Measurements from ENCODE around the gene TMEM52B.
"Not testable (repeated sequence)": the region's sequence is repeated elsewhere in the genome, so short reads cannot be mapped to it uniquely, and the experiment has no call there.

Gene TMEM52B

GRCh38 chr12:10197879-10198278 lies 19.0 kb downstream of the TMEM52B start:
- no peaks in the 10 kb centered on the region for H3K4me1 ChIP-seq (ENCODE audit: low read length)
- H3K4me2 ChIP-seq (ENCODE audit: low read depth, low read length) = no peak overlapping the region
- no peak overlapping the region for H2AFZ ChIP-seq (ENCODE audit: low read length)
- no peak overlapping the region for H3K9ac ChIP-seq (ENCODE audit: low read length)
- no peak overlapping the region for H3K27ac ChIP-seq (ENCODE audit: low read length)
- no peaks in the 10 kb centered on the region for H3F3A ChIP-seq (ENCODE audit: insufficient read depth, low read length)
- H3K9me2 ChIP-seq (replicated peaks; ENCODE audit: insufficient read depth, low read length) = no peaks in the 10 kb centered on the region
- no peaks in the 10 kb centered on the region for H3K27me3 ChIP-seq (replicated peaks; ENCODE audit: insufficient read depth, low read length)
- H3K36me3 ChIP-seq (replicated peaks; ENCODE audit: insufficient read depth, low read length) = no peaks in the 10 kb centered on the region
- DNase-seq = no peak
- H3K9me3 ChIP-seq (replicated peaks; ENCODE audit: insufficient read depth, low read length) = no peaks in the 10 kb centered on the region
- TF ChIP-seq CTCF (IDR thresholded peaks at IDR 0.05; ENCODE audit: low read length) = no peak
- no peak for TF ChIP-seq EZH2 (optimal IDR thresholded peaks at IDR 0.05; ENCODE audit: low read depth, low read length)
- TF ChIP-seq EZH2phosphoT487 (IDR thresholded peaks at IDR 0.05; ENCODE audit: low read length) = no peak
- no peak overlapping the region for H3K4me3 ChIP-seq (ENCODE audit: low read length)
- H4K20me1 ChIP-seq (ENCODE audit: insufficient read depth, low read length) = no peaks in the 10 kb centered on the region
- no peaks in the 10 kb centered on the region for H3K79me2 ChIP-seq (ENCODE audit: low read length)

DNA sequence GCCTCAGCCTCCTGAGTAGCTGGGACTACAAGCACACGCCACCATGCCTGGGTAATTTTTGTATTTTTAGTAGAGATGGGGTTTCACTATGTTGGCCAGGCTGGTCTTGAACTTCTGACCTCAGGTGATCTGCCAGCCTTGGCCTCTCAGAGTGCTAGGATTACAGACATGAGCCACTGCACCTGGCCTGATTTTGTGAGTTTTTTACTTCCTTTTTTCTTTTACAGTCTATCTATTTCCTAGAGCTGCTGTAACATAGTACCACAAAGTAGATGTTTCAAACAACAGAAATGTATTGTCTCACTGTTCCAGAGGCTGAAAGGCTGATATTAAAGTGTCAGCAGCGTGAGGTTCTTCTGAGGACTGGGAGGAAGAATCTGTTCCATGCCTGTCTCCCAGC lies 25.7 kb downstream of the TMEM52B start:
- not testable (repeated sequence) for H3K79me2 ChIP-seq (ENCODE audit: low read length); H3K4me2 ChIP-seq (ENCODE audit: low read depth, low read length); H3K27me3 ChIP-seq (replicated peaks; ENCODE audit: insufficient read depth, low read length); H3F3A ChIP-seq (ENCODE audit: insufficient read depth, low read length); H3K36me3 ChIP-seq (replicated peaks; ENCODE audit: insufficient read depth, low read length); H3K9me2 ChIP-seq (replicated peaks; ENCODE audit: insufficient read depth, low read length); H4K20me1 ChIP-seq (ENCODE audit: insufficient read depth, low read length); H3K9me3 ChIP-seq (replicated peaks; ENCODE audit: insufficient read depth, low read length); H3K9ac ChIP-seq (ENCODE audit: low read length); H3K4me3 ChIP-seq (ENCODE audit: low read length); H3K4me1 ChIP-seq (ENCODE audit: low read length); H2AFZ ChIP-seq (ENCODE audit: low read length); H3K27ac ChIP-seq (ENCODE audit: low read length); DNase-seq

DNA sequence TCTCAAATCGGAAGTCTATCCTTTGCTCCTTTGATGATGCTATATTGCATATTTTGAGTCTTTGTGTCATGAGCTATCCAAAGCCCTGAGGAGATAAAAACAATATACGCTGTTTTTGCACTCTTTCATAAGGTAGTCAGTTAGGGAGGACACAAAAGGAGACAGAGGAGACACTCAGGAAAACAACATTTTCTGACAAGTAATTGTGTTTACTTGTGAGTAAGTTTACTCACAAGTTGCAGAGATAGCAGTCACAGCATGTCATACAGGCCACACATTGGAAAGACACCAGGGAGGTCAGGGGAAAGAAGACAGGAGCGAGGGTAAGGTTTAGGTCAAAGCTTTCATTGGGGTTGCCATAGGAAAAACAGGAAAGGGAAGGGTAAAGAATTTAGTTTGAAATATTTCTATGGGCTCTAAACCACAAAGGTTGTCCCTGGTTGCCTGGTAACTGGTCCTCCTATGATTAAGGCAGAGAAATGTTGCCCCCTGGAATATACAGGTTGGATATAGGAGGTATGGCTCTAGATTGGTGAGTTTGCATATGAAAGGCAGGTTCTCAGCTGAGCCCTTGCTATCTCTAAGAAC lies 26.5 kb downstream of the TMEM52B start:
- H3K27me3 ChIP-seq (replicated peaks; ENCODE audit: insufficient read depth, low read length) = no peaks in the 10 kb centered on the region
- H3K9me3 ChIP-seq (replicated peaks; ENCODE audit: insufficient read depth, low read length) = no peaks in the 10 kb centered on the region
- no peak for TF ChIP-seq EZH2 (optimal IDR thresholded peaks at IDR 0.05; ENCODE audit: low read depth, low read length)
- TF ChIP-seq EZH2phosphoT487 (IDR thresholded peaks at IDR 0.05; ENCODE audit: low read length) = no peak
- TF ChIP-seq CTCF (IDR thresholded peaks at IDR 0.05; ENCODE audit: low read length) = no peak
- no peak overlapping the region for H2AFZ ChIP-seq (ENCODE audit: low read length)
- no peaks in the 10 kb centered on the region for H4K20me1 ChIP-seq (ENCODE audit: insufficient read depth, low read length)
- H3K4me3 ChIP-seq (ENCODE audit: low read length) = no peak overlapping the region
- no peak overlapping the region for H3K27ac ChIP-seq (ENCODE audit: low read length)
- 0 out of 2 replicates have a peak, but pooled peaks cover 6% of the 10 kb centered on the region for H3F3A ChIP-seq (ENCODE audit: insufficient read depth, low read length)
- no peak for DNase-seq
- no peaks in the 10 kb centered on the region for H3K4me1 ChIP-seq (ENCODE audit: low read length)
- no peak overlapping the region for H3K9ac ChIP-seq (ENCODE audit: low read length)
- H3K79me2 ChIP-seq (ENCODE audit: low read length) = no peaks in the 10 kb centered on the region
- H3K36me3 ChIP-seq (replicated peaks; ENCODE audit: insufficient read depth, low read length) = no peaks in the 10 kb centered on the region
- no peaks in the 10 kb centered on the region for H3K9me2 ChIP-seq (replicated peaks; ENCODE audit: insufficient read depth, low read length)
- no peak overlapping the region for H3K4me2 ChIP-seq (ENCODE audit: low read depth, low read length)

DNA sequence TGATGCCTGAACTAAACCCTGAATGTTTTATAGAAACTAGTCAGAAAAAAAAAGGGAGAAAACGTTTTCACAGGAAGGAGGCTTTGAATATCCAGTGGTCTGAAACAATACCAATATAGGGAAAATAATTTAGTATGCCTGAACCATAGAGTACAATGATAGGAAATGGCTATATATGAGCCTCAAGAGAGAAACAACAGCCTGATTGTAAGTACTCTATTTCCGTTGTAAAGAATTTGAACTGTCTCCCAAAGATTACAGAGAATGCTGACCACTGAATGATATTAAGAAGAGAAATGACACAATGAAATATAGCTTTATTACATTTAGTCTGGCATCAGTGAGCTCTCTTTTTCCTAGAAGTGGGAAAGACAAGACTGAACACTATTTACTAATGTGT lies 28.3 kb downstream of the TMEM52B start:
- Histone ChIP-seq H3K36me3 (replicated peaks; ENCODE audit: insufficient read depth, low read length) (no peaks in the 10 kb centered on the region), H3K4me2 (ENCODE audit: low read depth, low read length) (no peak overlapping the region), H2AFZ (ENCODE audit: low read length) (no peak overlapping the region), H3K79me2 (ENCODE audit: low read length) (no peaks in the 10 kb centered on the region), H3K4me1 (ENCODE audit: low read length) (no peaks in the 10 kb centered on the region), H3F3A (ENCODE audit: insufficient read depth, low read length) (0 out of 2 replicates have a peak, but pooled peaks cover 6% of the 10 kb centered on the region), H3K9me2 (replicated peaks; ENCODE audit: insufficient read depth, low read length) (no peaks in the 10 kb centered on the region), H4K20me1 (ENCODE audit: insufficient read depth, low read length) (no peaks in the 10 kb centered on the region), H3K27ac (ENCODE audit: low read length) (no peak overlapping the region), H3K27me3 (replicated peaks; ENCODE audit: insufficient read depth, low read length) (no peaks in the 10 kb centered on the region), H3K9me3 (replicated peaks; ENCODE audit: insufficient read depth, low read length) (no peaks in the 10 kb centered on the region), H3K4me3 (ENCODE audit: low read length) (no peak overlapping the region), H3K9ac (ENCODE audit: low read length) (no peak overlapping the region)
- TF ChIP-seq CTCF (IDR thresholded peaks at IDR 0.05; ENCODE audit: low read length) = no peak
- TF ChIP-seq EZH2 (optimal IDR thresholded peaks at IDR 0.05; ENCODE audit: low read depth, low read length) = no peak
- no peak for TF ChIP-seq EZH2phosphoT487 (IDR thresholded peaks at IDR 0.05; ENCODE audit: low read length)
- DNase-seq = no peak

Measured in MM.1S (cell line).